ENCODE data around the gene ACIN1.

- no peak for TF ChIP-seq CTCF (IDR thresholded peaks at IDR 0.05)
- TF ChIP-seq POLR2A (IDR thresholded peaks at IDR 0.05) = no peak
Measured at GRCh38 chr14:23131482-23131881, 36.5 kb upstream of the ACIN1 start.

Measured in testis (tissue), 2 donors.